HG03571 (cell line): ENCODE results near the gene TMEM131.
"Not testable (repeated sequence)": the region's sequence is repeated elsewhere in the genome, so short reads cannot be mapped to it uniquely, and the experiment has no call there.

Source experiments
- ATAC-seq: cut with Tn5 transposase; IDR thresholded peaks from one replicate; pipeline ENCODE4 v1.9.1; 2021; ENCODE audit not compliant: unreplicated experiment

TMEM131 gene

DNA sequence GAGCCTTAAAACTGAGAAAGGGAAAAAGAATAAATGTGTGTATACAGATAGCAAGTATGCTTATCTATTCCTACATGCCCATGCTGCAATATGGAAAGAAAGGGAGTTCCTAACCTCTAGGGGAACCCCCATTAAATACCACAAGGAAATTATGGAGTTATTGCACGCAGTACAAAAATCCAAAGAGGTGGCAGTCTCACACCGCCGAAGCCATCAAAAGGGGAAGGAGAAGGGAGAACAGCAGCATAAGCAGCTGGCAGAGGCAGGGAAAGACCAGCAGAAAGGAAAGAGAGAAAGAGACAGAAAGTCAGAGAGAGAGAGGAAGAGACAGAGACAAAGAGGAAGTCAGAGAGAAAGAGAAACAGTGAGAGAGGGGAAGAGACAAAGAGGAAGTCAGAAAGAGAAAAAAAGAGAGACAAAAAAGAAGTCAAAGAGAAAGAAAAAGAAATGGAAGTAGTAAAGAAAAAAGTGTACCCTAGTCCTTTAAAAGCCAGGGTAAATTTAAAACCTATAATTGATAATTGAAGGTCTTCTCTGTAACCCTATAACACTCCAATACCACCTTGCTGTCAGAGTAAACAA lies 169.4 kb downstream of the TMEM131 start:
- ATAC-seq = not testable (repeated sequence)

- ATAC-seq = not testable (repeated sequence)
Observed at GRCh38 chr2:97824011-97824410, 171.7 kb downstream of the TMEM131 start.

DNA sequence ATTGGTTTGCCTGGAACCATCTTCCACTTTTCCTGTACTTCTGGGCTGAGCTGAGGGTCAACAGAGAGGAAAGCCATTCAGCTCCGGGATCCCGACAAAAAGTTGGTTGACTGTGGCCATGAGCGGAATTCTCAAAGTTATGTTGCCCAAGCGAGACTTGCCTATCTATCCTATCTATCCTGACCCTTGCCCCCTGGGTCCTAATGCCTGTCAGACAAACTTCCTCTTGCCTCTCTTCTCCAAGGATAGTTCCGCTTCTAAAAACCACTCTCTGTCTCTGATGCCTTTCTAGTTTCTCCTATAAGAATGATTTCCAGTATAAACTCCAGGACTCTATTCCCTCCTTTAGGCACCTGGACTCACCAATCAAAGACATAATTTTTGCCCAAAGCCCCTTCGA lies 173.9 kb downstream of the TMEM131 start:
- not testable (repeated sequence) for ATAC-seq

DNA sequence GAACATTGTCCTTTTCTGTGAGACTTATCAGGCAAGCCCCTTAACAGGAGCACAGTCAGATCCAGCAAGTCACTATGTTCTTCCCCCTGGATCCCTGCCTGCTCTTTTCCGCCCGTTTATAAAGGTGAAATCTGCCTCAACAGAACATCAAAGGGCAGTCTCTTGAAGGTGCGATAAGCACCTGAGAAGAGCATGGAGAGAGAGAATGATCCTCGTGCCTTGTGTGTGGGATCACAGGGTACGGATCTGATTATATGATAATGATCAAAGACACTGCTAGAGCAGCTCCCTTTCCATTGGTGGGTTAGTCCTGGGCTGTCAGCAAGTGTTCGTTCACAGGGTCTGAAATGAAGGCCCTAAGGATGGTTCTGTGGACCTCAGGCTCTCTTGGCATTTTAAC lies 176.0 kb downstream of the TMEM131 start:
- ATAC-seq = no peak

- ATAC-seq = no peak
Observed at GRCh38 chr2:97816411-97816810, 179.3 kb downstream of the TMEM131 start.

GRCh38 chr2:97812931-97813330 lies 182.8 kb downstream of the TMEM131 start:
- no peak for ATAC-seq

DNA sequence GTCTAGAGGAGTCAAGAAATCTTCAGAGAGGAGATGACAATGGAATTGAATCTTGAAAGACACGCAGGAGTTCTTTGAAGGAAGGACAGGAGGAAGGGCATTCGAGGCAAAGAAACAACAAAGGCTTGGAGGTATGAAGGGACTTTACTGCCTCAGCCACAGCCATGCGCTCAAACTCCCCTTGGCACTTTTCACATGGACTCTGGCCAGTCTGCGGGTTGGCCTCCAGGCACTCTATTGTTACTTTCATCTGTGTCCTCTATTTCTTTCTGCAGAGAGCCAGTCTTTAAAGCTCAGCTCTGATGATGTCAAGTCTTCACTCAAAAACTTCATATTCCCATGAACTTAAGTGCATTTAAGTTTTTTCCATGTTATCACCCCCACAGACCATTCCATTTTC lies 186.9 kb downstream of the TMEM131 start:
- ATAC-seq = no peak

DNA sequence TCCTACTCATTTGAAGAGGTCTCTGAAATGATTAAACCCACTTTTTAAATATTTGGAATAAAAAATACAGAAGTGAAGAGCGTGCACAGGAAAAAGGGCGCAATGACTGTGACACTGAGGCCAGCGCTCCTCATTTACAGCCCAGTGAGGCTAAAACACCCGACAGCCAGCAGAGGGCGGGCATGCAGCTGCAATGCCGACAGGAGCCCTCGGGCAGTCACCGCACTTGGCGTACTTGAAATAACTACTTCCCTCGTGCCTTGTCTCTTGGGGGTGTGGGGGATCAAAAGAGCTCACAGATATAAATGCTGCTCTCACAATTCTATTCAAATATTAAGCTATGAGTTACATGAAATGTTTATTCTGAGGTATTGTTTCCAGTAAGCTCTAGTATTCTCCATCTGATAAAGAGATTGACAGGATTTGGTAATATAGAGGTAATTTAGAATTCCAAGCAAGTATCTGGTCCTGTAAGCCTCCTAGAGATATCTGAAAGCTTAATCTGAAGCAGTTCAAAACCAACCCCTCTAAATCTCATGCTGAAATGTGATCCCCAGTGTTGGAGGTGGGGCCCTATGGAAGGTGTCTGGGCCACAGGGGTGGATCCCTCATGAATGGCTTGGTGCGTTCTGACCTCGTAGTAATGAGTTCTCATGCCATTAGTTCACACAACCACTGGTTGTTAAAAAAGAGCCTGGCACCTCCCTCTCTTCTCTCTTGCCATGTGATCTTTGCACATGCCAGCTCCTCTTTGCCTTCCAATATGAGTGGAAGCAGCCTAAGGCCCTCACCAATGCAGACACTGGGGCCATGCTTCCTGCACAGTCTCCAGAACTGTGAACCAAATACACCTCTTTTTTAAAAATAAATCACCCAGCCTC lies 188.8 kb downstream of the TMEM131 start:
- ATAC-seq = no peak

- no peak for ATAC-seq
Observed at GRCh38 chr2:97805776-97806175, 190.0 kb downstream of the TMEM131 start.

GRCh38 chr2:97801028-97801427 lies 194.7 kb downstream of the TMEM131 start:
- no peak for ATAC-seq

GRCh38 chr2:97798416-97798815 lies 197.3 kb downstream of the TMEM131 start:
- ATAC-seq = no peak

- no peak for ATAC-seq
Observed at GRCh38 chr2:97797355-97797754, 198.4 kb downstream of the TMEM131 start.

GRCh38 chr2:97796465-97797126 lies 199.2 kb downstream of the TMEM131 start:
- no peak for ATAC-seq

GRCh38 chr2:97792416-97792815 lies 203.3 kb downstream of the TMEM131 start:
- ATAC-seq = no peak

- ATAC-seq = no peak
Observed at GRCh38 chr2:97788986-97789644, 206.6 kb downstream of the TMEM131 start.

DNA sequence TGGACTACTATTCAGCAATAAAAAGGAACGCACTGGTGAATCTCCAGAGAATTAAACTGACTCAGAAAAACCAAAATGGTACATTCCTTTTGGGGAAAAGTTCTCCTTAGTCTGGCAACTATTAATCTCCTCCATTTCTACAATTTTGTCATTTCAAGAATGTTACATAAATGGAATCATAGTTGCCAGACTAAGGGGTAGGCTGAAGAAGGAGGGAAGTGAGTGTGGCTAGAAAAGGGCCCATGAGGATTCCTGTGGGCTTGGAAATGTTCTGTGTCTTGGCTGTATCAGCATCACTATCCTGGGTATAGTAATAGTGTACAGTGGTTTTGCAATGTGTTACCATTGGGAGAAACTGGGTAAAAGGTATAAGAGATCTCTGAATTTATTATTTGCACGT lies 209.9 kb downstream of the TMEM131 start:
- no peak for ATAC-seq

DNA sequence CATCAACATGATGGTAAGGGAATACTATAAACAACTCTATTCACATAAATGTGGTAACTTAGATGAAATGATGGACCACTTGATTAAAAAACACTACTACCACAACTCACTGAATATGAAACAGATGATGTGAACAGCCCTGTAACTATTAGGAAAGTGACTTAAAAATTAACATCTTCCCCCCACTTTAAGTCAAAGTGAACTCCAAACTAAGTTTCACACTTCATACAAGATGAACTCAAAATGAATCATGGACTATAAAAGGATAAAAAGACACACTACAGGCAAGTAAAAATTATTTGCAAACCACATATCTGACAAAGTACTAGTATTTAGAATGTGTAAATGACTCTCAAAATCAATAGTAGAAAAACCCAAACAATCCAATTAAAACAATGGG lies 210.8 kb downstream of the TMEM131 start:
- no peak for ATAC-seq

- ATAC-seq = no peak
Observed at GRCh38 chr2:97781981-97782380, 213.8 kb downstream of the TMEM131 start.

- no peak for ATAC-seq
Observed at GRCh38 chr2:97779141-97779540, 216.6 kb downstream of the TMEM131 start.

DNA sequence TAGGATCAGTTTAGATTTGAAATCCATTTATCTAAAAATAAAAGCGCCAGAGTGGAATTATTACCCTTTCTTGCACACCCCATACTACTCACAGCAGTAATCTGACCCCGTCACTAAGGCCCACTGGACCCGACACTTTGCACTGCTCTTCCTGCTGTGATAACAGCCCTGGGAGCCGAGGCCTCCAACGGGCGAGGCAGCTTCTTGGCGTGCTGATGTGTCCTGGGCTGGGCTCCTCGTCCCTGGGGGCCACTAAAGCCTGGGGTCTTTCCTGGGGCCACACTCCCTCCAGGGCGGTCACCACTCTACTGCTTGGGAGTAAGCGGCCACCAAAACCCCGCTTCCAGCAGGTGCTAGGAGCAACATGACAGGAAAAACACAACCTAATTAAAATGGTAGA lies 220.7 kb downstream of the TMEM131 start:
- ATAC-seq = no peak

DNA sequence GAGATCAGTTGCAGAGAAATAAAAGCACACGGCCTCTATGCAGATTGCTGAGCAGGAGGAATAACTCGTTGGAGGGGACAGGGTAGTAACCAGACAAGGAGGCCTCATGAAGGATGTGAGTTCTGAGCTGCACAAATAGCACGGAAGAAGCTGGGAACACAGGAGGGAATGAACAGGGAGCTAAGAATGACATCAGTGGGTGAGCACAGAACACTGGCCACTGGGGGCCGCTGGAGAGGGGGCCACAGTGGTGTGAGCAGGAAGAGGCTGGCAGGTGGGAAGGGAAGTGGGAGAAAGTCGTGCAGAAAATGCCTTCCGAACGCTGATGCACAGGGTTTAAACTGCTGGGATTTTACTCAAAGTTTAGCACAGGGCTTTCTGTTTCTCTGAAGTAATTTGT lies 221.3 kb downstream of the TMEM131 start:
- ATAC-seq = no peak
